Stimulated activated CD8-positive, alpha-beta memory T cell treated with anti-CD3 and anti-CD28 coated beads, Interleukin-4, amount 100 ng/mL, for 1 hour (primary cell): Measurements from ENCODE around the gene LPIN1.

Experiments
- DNase-seq, 2 donors: peaks; one replicate each; pipeline ENCODE4 v3.0.0-alpha.2; 2020; ENCODE audit warnings: low read depth in 2 of 2, low spot score in 1 of 2

LPIN1 gene

GRCh38 chr2:11864724-11865123, 118.3 kb downstream of the LPIN1 start:
- DNase-seq, result no peak

- DNase-seq, result no peak
These were observed 118.9 kb downstream of the LPIN1 start for GRCh38 chr2:11865378-11865777.

GRCh38 chr2:11865805-11866204, 119.4 kb downstream of the LPIN1 start:
- DNase-seq, result no peak

GRCh38 chr2:11866358-11867335, 120.2 kb downstream of the LPIN1 start:
- DNase-seq, result no peak

GRCh38 chr2:11867926-11868325, 121.5 kb downstream of the LPIN1 start:
- DNase-seq, result no peak

- no peak for DNase-seq
These were observed 123.1 kb downstream of the LPIN1 start for GRCh38 chr2:11869391-11869991.

GRCh38 chr2:11870064-11870463, 123.6 kb downstream of the LPIN1 start:
- no peak for DNase-seq

GRCh38 chr2:11870584-11870983, 124.2 kb downstream of the LPIN1 start:
- DNase-seq, result no peak

- no peak for DNase-seq
These were observed 125.0 kb downstream of the LPIN1 start for GRCh38 chr2:11871421-11871820.

- no peak for DNase-seq
These were observed 126.0 kb downstream of the LPIN1 start for GRCh38 chr2:11872247-11872947.

- no peak for DNase-seq
These were observed 126.5 kb downstream of the LPIN1 start for GRCh38 chr2:11872948-11873269.

GRCh38 chr2:11873356-11874154, 127.1 kb downstream of the LPIN1 start:
- no peak for DNase-seq

GRCh38 chr2:11874861-11875260, 128.4 kb downstream of the LPIN1 start:
- DNase-seq, result no peak

- DNase-seq, result no peak
These were observed 129.0 kb downstream of the LPIN1 start for GRCh38 chr2:11875481-11875880.

- no peak for DNase-seq
These were observed 130.0 kb downstream of the LPIN1 start for GRCh38 chr2:11876436-11876835.

- DNase-seq, result no peak
These were observed 130.5 kb downstream of the LPIN1 start for GRCh38 chr2:11876889-11877288.
